GM12891 (cell line): ENCODE results near the gene CPA4. TPM values are rescaled to one million over a fixed set of nuclear protein-coding genes. Genes with fewer than 3 reads are reported as not detected.
"Not testable (repeated sequence)": the region's sequence is repeated elsewhere in the genome, so short reads cannot be mapped to it uniquely, and the experiment has no call there.

Source experiments
- DNase-seq: peaks from one replicate; pipeline ENCODE4 v3.0.0; 2011; ENCODE audit warnings: low spot score; ENCODE audit not compliant: insufficient read length
- FAIRE-seq: peaks from 2 replicates; lab custom pipeline; 2011; peaks lifted over from hg19 to GRCh38; lab: Jason Lieb, UNC
- PAX5 ChIP-seq: IDR thresholded peaks from 2 replicates; pipeline ENCODE4 v1.6.1; 2011; ENCODE audit warnings: low read length, moderate library complexity, mild to moderate bottlenecking; ENCODE audit not compliant: insufficient read depth, severe bottlenecking
- POLR2A ChIP-seq: IDR thresholded peaks from 2 replicates; pipeline ENCODE4 v1.6.1; 2011; ENCODE audit warnings: low read depth, low read length, control low read depth
- POLR2AphosphoS5 ChIP-seq: IDR thresholded peaks from 2 replicates; pipeline ENCODE4 v1.6.1; 2011; ENCODE audit warnings: low read depth, low read length, control low read depth
- POU2F2 ChIP-seq: IDR thresholded peaks from 2 replicates; pipeline ENCODE4 v1.6.1; 2011; ENCODE audit warnings: low read depth, mild to moderate bottlenecking, control low read depth, low read length, moderate library complexity
- SPI1 ChIP-seq: IDR thresholded peaks from 2 replicates; pipeline ENCODE4 v1.6.1; 2011; ENCODE audit warnings: low read depth, low read length, control low read depth
- TAF1 ChIP-seq: IDR thresholded peaks from 2 replicates; pipeline ENCODE4 v1.6.1; 2011; ENCODE audit warnings: low read depth, low read length, control low read depth
- polyA plus RNA-seq: library from polyadenylated mRNA; unstranded; fragments of >200 nt; gene quantifications from one replicate; pipeline ENCODE4 v1.2.1, GENCODE V29; 2012; ENCODE audit warnings: low read depth, missing spikeins, inconsistent platforms; ENCODE audit not compliant: missing spikeins

Gene CPA4, protein sequence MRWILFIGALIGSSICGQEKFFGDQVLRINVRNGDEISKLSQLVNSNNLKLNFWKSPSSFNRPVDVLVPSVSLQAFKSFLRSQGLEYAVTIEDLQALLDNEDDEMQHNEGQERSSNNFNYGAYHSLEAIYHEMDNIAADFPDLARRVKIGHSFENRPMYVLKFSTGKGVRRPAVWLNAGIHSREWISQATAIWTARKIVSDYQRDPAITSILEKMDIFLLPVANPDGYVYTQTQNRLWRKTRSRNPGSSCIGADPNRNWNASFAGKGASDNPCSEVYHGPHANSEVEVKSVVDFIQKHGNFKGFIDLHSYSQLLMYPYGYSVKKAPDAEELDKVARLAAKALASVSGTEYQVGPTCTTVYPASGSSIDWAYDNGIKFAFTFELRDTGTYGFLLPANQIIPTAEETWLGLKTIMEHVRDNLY
- 4.7 TPM for polyA plus RNA-seq

GRCh38 chr7:130292682-130293257, at the start of gene CPA4:
CPA4 (plus strand) TSS chr7:130293161; CDS start chr7:130293181, 20 bp downstream.
- FAIRE-seq: no peak

DNA sequence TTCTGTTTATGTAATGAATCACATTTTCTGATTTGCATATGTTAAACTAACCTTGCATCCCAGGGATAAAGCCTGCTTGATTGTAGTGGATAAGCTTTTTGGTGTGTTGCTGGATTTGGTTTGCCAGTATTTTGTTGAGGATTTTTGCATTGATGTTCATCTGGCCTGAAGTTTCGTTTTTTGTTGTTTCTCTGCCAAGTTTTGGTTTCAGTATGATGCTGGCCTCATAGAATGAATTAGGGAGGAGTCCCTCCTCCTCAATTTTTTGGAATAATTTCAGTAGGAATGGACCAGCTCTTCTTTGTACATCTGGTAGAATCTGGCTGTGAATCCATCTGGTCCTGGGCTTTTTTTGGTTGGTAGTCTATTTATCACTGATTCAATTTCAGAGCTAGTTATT, 49.5 kb upstream of the CPA4 start:
- not testable (repeated sequence) for DNase-seq
- peak; percentile 72 for FAIRE-seq

More at GRCh38 chr7:130292682-130293257, at the start of gene CPA4:
- DNase-seq: no peak
- no peak for TF ChIP-seq POLR2A
- TF ChIP-seq TAF1: no peak
- TF ChIP-seq POU2F2: no peak
- TF ChIP-seq SPI1: no peak
- TF ChIP-seq PAX5: no peak
- no peak for TF ChIP-seq POLR2AphosphoS5

- not testable (repeated sequence) for DNase-seq, FAIRE-seq
Observed at GRCh38 chr7:130246491-130246890, 46.5 kb upstream of the CPA4 start.

GRCh38 chr7:130248842-130249241, 44.1 kb upstream of the CPA4 start:
- FAIRE-seq: not testable (repeated sequence)

GRCh38 chr7:130249626-130250025, 43.3 kb upstream of the CPA4 start:
- not testable (repeated sequence) for DNase-seq, FAIRE-seq

More at GRCh38 chr7:130248842-130249241, 44.1 kb upstream of the CPA4 start:
- DNase-seq: not testable (repeated sequence)

- no peak for DNase-seq
- FAIRE-seq: no peak
- TF ChIP-seq POU2F2: no peak
- TF ChIP-seq POLR2A: no peak
- no peak for TF ChIP-seq TAF1
- no peak for TF ChIP-seq PAX5
- TF ChIP-seq POLR2AphosphoS5: no peak
- no peak for TF ChIP-seq SPI1
Observed at GRCh38 chr7:130254555-130254954, 38.4 kb upstream of the CPA4 start.

DNA sequence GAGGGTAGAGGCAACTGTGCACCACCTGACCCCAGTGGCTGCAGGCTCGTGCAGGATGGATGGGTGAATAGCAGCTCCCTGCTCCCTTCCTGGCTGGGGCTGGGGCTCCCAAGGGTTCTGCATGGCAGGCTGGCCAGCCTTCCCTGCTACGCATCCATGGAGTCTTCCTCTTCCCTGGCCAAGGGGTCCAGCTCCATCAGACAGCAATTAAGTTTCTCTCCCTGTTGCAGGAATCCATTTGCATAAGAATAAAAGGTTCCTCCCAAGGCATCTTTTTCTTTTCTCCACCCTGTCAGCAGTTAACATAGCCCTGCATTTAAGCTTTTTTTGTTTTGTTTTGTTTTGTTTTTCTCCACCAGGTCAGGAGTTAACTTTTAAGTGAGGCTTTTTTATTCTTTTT, 36.3 kb upstream of the CPA4 start:
- FAIRE-seq (no peak), DNase-seq (no peak)
- no peak for TF ChIP-seq TAF1
- TF ChIP-seq POLR2A: no peak
- no peak for TF ChIP-seq SPI1
- no peak for TF ChIP-seq PAX5
- TF ChIP-seq POU2F2: no peak
- TF ChIP-seq POLR2AphosphoS5: no peak

DNA sequence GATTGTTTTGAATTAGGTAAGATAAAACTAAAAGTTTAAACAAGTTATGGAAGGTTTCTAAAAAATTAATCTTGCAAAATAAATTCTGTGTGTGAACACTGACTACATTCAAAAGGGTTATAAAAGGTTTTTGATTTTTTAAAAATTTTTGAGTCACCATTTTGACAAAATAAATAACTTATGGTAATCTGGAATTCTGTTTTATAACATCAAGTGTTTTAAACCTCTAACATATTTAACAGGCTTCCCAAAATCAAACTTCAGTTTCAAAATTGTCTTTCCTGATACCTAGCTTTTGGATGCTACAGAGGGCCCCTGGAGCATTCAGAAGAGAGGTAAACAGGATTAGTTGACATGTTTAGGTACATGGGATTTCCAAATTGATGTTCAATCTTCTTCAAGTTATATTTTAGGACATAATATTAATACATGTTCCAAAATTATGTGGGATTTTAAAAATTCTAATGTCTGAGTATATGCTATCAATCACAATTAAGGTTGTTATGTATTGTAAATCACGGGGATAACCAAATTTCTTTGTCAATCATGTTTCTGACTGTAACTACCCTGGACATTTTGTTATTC, 34.4 kb upstream of the CPA4 start:
- no peak for TF ChIP-seq POU2F2
- no peak for TF ChIP-seq PAX5
- FAIRE-seq: no peak
- DNase-seq: no peak

DNA sequence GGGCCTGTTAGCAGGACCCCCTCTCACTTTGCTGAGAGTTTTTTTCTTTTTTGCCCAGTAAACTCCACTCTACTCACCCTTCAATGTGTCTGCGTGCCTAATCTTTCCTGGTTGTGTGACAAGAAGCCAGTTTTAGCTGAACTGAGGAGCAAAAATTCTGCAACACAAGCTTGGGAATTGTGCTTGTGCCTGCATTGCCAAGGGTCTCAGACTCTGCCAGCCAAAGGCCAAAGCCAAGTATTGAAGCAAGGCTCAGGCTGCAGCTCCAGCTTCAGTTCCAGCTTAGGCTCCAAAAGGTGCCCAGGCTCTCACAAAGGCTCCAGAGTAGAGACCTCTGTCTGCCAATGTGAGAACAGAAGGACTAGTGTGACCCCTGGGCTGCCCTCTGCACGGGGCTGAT, 30.5 kb upstream of the CPA4 start:
- TF ChIP-seq TAF1: no peak
- TF ChIP-seq POLR2AphosphoS5: no peak
- TF ChIP-seq PAX5: no peak
- TF ChIP-seq SPI1: no peak
- no peak for FAIRE-seq

GRCh38 chr7:130263130-130263529, 29.8 kb upstream of the CPA4 start:
- FAIRE-seq (no peak), DNase-seq (no peak)
- TF ChIP-seq SPI1 (no peak), POLR2A (no peak), POU2F2 (no peak), PAX5 (no peak), POLR2AphosphoS5 (no peak)

More for the DNA sequence above, 30.5 kb upstream of the CPA4 start:
- no peak for DNase-seq
